NB4 (cell line): Measurements from ENCODE around the gene LRRN4.
"Not testable (repeated sequence)": the region's sequence is repeated elsewhere in the genome, so short reads cannot be mapped to it uniquely, and the experiment has no call there.

Experiments
- POLR2A ChIP-seq: IDR thresholded peaks from 2 replicates; pipeline ENCODE4 v1.6.1; 2011; ENCODE audit warnings: mild to moderate bottlenecking; ENCODE audit not compliant: insufficient read length; ENCODE audit errors: extremely low read depth
- TF ChIP-seq, protein P1 (sequence below): IDR thresholded peaks from one replicate; pipeline ENCODE4 v1.5.1; 2012; ENCODE audit warnings: low read depth, low read length

DNA sequence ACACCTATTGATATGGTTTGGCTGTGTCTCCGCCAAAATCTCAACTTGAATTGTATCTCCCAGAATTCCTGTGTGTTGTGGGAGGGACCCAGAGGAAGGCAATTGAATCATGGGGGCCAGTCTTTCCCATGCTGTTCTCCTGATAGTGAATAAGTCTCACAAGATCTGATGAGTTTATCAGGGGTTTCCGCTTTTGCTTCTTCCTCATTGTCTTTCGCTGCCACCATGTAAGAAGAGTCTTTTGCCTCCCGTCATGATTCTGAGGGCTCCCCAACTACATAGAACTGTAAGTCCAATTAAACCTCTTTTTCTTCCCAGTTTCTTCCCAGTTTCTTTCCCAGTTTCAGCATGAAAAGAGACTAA is 810 bp upstream of the LRRN4 start:
- not testable (repeated sequence) for TF ChIP-seq POLR2A
- TF ChIP-seq, protein P1, sequence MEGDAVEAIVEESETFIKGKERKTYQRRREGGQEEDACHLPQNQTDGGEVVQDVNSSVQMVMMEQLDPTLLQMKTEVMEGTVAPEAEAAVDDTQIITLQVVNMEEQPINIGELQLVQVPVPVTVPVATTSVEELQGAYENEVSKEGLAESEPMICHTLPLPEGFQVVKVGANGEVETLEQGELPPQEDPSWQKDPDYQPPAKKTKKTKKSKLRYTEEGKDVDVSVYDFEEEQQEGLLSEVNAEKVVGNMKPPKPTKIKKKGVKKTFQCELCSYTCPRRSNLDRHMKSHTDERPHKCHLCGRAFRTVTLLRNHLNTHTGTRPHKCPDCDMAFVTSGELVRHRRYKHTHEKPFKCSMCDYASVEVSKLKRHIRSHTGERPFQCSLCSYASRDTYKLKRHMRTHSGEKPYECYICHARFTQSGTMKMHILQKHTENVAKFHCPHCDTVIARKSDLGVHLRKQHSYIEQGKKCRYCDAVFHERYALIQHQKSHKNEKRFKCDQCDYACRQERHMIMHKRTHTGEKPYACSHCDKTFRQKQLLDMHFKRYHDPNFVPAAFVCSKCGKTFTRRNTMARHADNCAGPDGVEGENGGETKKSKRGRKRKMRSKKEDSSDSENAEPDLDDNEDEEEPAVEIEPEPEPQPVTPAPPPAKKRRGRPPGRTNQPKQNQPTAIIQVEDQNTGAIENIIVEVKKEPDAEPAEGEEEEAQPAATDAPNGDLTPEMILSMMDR = not testable (repeated sequence)
